Colonic mucosa (tissue), 4 donors: Measurements from ENCODE around the gene ADAMTS17. TPM values are rescaled to one million over a fixed set of nuclear protein-coding genes. Genes with fewer than 3 reads are reported as not detected.

ENCODE experiments used
- DNase-seq: peaks from one replicate; pipeline ENCODE4 v3.0.0-alpha.2; 2020
- H3K27ac ChIP-seq: fragments of 200-600 bp; one replicate; pipeline ENCODE4 v1.8.0; 2021
- H3K27me3 ChIP-seq: fragments of 200-600 bp; one replicate; pipeline ENCODE4 v1.8.0; 2021
- H3K36me3 ChIP-seq: fragments of 200-600 bp; one replicate; pipeline ENCODE4 v1.8.0; 2021
- H3K4me1 ChIP-seq: fragments of 200-600 bp; one replicate; pipeline ENCODE4 v1.8.0; 2021; ENCODE audit warnings: mild to moderate bottlenecking
- H3K4me3 ChIP-seq: fragments of 200-600 bp; one replicate; pipeline ENCODE4 v1.8.0; 2021
- H3K9ac ChIP-seq, 2 donors: one replicate each; pipeline ENCODE4 v1.7.0; 2013; ENCODE audit warnings: control low read depth in 2 of 2, low read depth in 2 of 2, low read length in 2 of 2
- H3K9me3 ChIP-seq: fragments of 200-600 bp; one replicate; pipeline ENCODE4 v1.8.0; 2021
- CTCF ChIP-seq: fragments of 200-600 bp; IDR thresholded peaks from one replicate; pipeline ENCODE4 v1.8.0; 2022; ENCODE audit warnings: antibody characterized with exemption, mild to moderate bottlenecking
- intact Hi-C: fragments of 100-400 bp; cut with DNase I; formaldehyde crosslinking; loops from one replicate; pipeline ENCODE4 v1.14.1; 2022
- total RNA-seq, 2 donors: library from RNA; stranded (reverse); fragmentation: NEBNext Ultra II Directional in 1 of 2; extraction: Animal tissue kit (Norgen Biotek cat#: 25700) in 1 of 2; gene quantifications; one replicate each; pipeline ENCODE4 v1.2.1, GENCODE V29; 2021
- donor health status: healthy.
- donor health status: DM: no; HTN: no; CAD: no.
- donor health status: DM: no; HTN: no; CAD: no.

The ADAMTS17 gene
- total RNA-seq, 2 donors from 2014 or later, result 4.2 to 8.3 TPM

- Histone ChIP-seq H3K36me3 (no peaks in the 10 kb centered on the region), H3K9me3 (no peaks in the 10 kb centered on the region), H3K4me3 (no peak overlapping the region), H3K4me1 (no peaks in the 10 kb centered on the region), H3K9ac (peak overlapping the region in 1 of 2 donors; percentile 4), H3K27ac (no peak overlapping the region), H3K27me3 (no peaks in the 10 kb centered on the region)
- intact Hi-C loops, result no loop called here
- TF ChIP-seq CTCF, result no peak
- no peak for DNase-seq
Measured at GRCh38 chr15:100285641-100286295, 56.0 kb downstream of the ADAMTS17 start.

- no peaks in the 10 kb centered on the region for H3K9me3 ChIP-seq
- intact Hi-C loops, result no loop called here
- H3K27me3 ChIP-seq, result no peaks in the 10 kb centered on the region
- H3K4me3 ChIP-seq, result no peak overlapping the region
- no peak overlapping the region for H3K9ac ChIP-seq
- no peaks in the 10 kb centered on the region for H3K36me3 ChIP-seq
- H3K27ac ChIP-seq, result no peak overlapping the region
- TF ChIP-seq CTCF, result no peak
- H3K4me1 ChIP-seq, result no peaks in the 10 kb centered on the region
- peak; percentile 31 for DNase-seq
Measured at GRCh38 chr15:100284701-100285100, 57.1 kb downstream of the ADAMTS17 start.

GRCh38 chr15:100284191-100284590, 57.6 kb downstream of the ADAMTS17 start:
- DNase-seq, result no peak
- Histone ChIP-seq H3K4me1 (no peaks in the 10 kb centered on the region), H3K4me3 (no peak overlapping the region), H3K9me3 (no peaks in the 10 kb centered on the region), H3K27ac (no peak overlapping the region), H3K36me3 (no peaks in the 10 kb centered on the region), H3K9ac (no peak overlapping the region), H3K27me3 (no peaks in the 10 kb centered on the region)
- no peak for TF ChIP-seq CTCF
- intact Hi-C loops, result no loop called here

GRCh38 chr15:100281096-100281917, 60.5 kb downstream of the ADAMTS17 start:
- Histone ChIP-seq H3K4me3 (no peak overlapping the region), H3K27ac (no peak overlapping the region), H3K27me3 (no peaks in the 10 kb centered on the region), H3K9me3 (no peaks in the 10 kb centered on the region), H3K36me3 (no peaks in the 10 kb centered on the region), H3K9ac (no peak overlapping the region), H3K4me1 (no peaks in the 10 kb centered on the region)
- no peak for TF ChIP-seq CTCF
- no peak for DNase-seq
- intact Hi-C loops, result no loop called here

GRCh38 chr15:100279849-100280248, 61.9 kb downstream of the ADAMTS17 start:
- H3K27me3 ChIP-seq, result no peaks in the 10 kb centered on the region
- H3K36me3 ChIP-seq, result no peaks in the 10 kb centered on the region
- intact Hi-C loops, result no loop called here
- no peaks in the 10 kb centered on the region for H3K9me3 ChIP-seq
- H3K27ac ChIP-seq, result no peak overlapping the region
- TF ChIP-seq CTCF, result no peak
- no peaks in the 10 kb centered on the region for H3K4me1 ChIP-seq
- DNase-seq, result no peak
- H3K9ac ChIP-seq, result no peak overlapping the region
- no peak overlapping the region for H3K4me3 ChIP-seq
